Esophagus squamous epithelium (tissue), 5 donors: Measurements from ENCODE around the gene CDCP1. TPM values are rescaled to one million over a fixed set of nuclear protein-coding genes. Genes with fewer than 3 reads are reported as not detected.

Experiments used
- DNase-seq: peaks from one replicate; lab custom pipeline; 2025; lab: John Stamatoyannopoulos, UW
- H3K27ac ChIP-seq, 4 donors: fragments of 200-600 bp; sonication (generic); one replicate each; pipeline ENCODE4 v1.5.1; 2016 to 2019; ENCODE audit warnings: mild to moderate bottlenecking in 1 of 4
- H3K27me3 ChIP-seq, 4 donors: fragments of 200-600 bp; sonication (generic); 1 replicate in 3 of 4; 2 replicates in 1 of 4; pipeline versions ENCODE4 v1.5.1 to v1.6.0; 2017 to 2021; ENCODE audit warnings: antibody characterized with exemption in 1 of 4
- H3K36me3 ChIP-seq, 3 donors: fragments of 200-600 bp; sonication (generic); one replicate each; pipeline ENCODE4 v1.5.1; 2016 to 2019
- H3K4me1 ChIP-seq, 3 donors: fragments of 200-600 bp; sonication (generic); one replicate each; pipeline ENCODE4 v1.5.1; 2017 to 2019
- H3K4me3 ChIP-seq, 4 donors: fragments of 200-600 bp; sonication (generic); 1 replicate in 3 of 4; 2 replicates in 1 of 4; pipeline ENCODE4 v1.5.1; 2016 to 2019; ENCODE audit warnings: mild to moderate bottlenecking in 2 of 4, moderate library complexity in 1 of 4
- H3K9me3 ChIP-seq, 3 donors: fragments of 200-600 bp; sonication (generic); one replicate each; pipeline ENCODE4 v1.5.1; 2016 to 2019
- POLR2A ChIP-seq, 4 donors: fragments of 450-650 bp; IDR thresholded peaks; one replicate each; pipeline ENCODE4 v1.6.1; 2017; ENCODE audit warnings: antibody characterized with exemption in 4 of 4, mild to moderate bottlenecking in 4 of 4, moderate library complexity in 3 of 4
- WGBS, 2 donors: methylation state at CpG; one replicate each; pipeline ENCODE4 v1.1.5; 2018; 5-methylcytosine and 5-hydroxymethylcytosine counted together
- intact Hi-C: fragments of 100-400 bp; cut with DNase I; formaldehyde crosslinking; loops from one replicate; pipeline ENCODE4 v1.15.0; 2022
- total RNA-seq, 4 donors: library from RNA; depleted of rRNA; stranded (reverse); fragments of >200 nt; gene quantifications; one replicate each; pipeline ENCODE4 v1.1.0, GENCODE V29; 2016
- TF ChIP-seq, protein P1 (sequence below), 6 experiments: fragments of 450-650 bp in 4 of 6; fragments of 200-600 bp in 2 of 6; sonication (generic) in 2 of 6; IDR thresholded peaks; one replicate each; pipeline ENCODE4 v1.5.1; 2016 to 2019; ENCODE audit warnings: antibody characterized with exemption in 6 of 6, mild to moderate bottlenecking in 4 of 6, moderate library complexity in 4 of 6
- donor health status: DM: yes; HTN: yes; CAD: no.

The CDCP1 gene
- total RNA-seq, 4 donors from 2014 or later, result 35.7 to 95.4 (median 54.6) TPM

- WGBS, 2 donors, result 78% methylated on average over 7 to 8 of the region's 8 CpGs
- no peak overlapping the region for H3K27ac ChIP-seq
- no peaks in the 10 kb centered on the region for H3K9me3 ChIP-seq
These were observed 42.8 kb upstream of the CDCP1 start for GRCh38 chr3:45188719-45189659.

GRCh38 chr3:45187694-45188141, 41.5 kb upstream of the CDCP1 start:
- Histone ChIP-seq H3K27ac (no peak overlapping the region), H3K4me1 (peaks cover 8 to 20% (median 20%) of the 10 kb centered on the region in 3 donors), H3K36me3 (no peaks in the 10 kb centered on the region), H3K27me3 (no peaks in the 10 kb centered on the region), H3K9me3 (no peaks in the 10 kb centered on the region), H3K4me3 (no peak overlapping the region)
- intact Hi-C loops, result no loop called here
- no peak for TF ChIP-seq POLR2A (IDR thresholded peaks at IDR 0.05)
- TF ChIP-seq, protein P1, sequence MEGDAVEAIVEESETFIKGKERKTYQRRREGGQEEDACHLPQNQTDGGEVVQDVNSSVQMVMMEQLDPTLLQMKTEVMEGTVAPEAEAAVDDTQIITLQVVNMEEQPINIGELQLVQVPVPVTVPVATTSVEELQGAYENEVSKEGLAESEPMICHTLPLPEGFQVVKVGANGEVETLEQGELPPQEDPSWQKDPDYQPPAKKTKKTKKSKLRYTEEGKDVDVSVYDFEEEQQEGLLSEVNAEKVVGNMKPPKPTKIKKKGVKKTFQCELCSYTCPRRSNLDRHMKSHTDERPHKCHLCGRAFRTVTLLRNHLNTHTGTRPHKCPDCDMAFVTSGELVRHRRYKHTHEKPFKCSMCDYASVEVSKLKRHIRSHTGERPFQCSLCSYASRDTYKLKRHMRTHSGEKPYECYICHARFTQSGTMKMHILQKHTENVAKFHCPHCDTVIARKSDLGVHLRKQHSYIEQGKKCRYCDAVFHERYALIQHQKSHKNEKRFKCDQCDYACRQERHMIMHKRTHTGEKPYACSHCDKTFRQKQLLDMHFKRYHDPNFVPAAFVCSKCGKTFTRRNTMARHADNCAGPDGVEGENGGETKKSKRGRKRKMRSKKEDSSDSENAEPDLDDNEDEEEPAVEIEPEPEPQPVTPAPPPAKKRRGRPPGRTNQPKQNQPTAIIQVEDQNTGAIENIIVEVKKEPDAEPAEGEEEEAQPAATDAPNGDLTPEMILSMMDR (IDR thresholded peaks at IDR 0.05), result no peak
- 25 to 51% methylated on average over 2 of the region's 3 CpGs for WGBS, 2 donors
- DNase-seq, result no peak

More at GRCh38 chr3:45188719-45189659, 42.8 kb upstream of the CDCP1 start:
- TF ChIP-seq POLR2A (IDR thresholded peaks at IDR 0.05), result no peak
- TF ChIP-seq, protein P1 (IDR thresholded peaks at IDR 0.05), result no peak
- intact Hi-C loops, result no loop called here
- DNase-seq, result no peak
- H3K27me3 ChIP-seq, result no peaks in the 10 kb centered on the region
- H3K4me1 ChIP-seq, result peaks cover 0 to 11% (median 11%) of the 10 kb centered on the region in 3 donors
- H3K36me3 ChIP-seq, result no peaks in the 10 kb centered on the region
- H3K4me3 ChIP-seq, result no peak overlapping the region

DNA sequence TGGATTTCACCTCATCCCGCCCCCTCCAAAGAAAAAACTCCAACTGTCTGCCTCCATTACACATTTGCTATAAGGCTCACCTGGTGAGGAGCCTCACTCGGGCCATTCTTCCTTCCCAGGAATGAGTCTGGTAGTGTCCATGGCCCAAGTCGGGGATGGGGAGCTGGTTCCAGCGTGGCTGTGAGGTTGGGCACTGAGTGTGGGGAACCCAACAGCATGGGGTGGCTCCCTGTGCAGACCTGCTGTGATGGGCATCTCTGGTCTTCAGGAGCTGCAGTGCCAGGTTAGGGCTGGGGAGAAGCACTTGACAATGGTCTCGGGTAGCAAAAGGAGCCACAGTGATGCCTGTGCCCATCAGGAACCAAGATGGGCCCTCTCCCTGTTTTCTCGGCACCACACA, 40.7 kb upstream of the CDCP1 start:
- no peaks in the 10 kb centered on the region for H3K27me3 ChIP-seq
- no peaks in the 10 kb centered on the region for H3K36me3 ChIP-seq
- intact Hi-C loops, result no loop called here
- TF ChIP-seq, protein P1 (IDR thresholded peaks at IDR 0.05), result no peak
- no peak for TF ChIP-seq POLR2A (IDR thresholded peaks at IDR 0.05)
- H3K9me3 ChIP-seq, result no peaks in the 10 kb centered on the region
- H3K4me1 ChIP-seq, result peaks cover 15 to 28% (median 25%) of the 10 kb centered on the region in 3 donors
- H3K4me3 ChIP-seq, result no peak overlapping the region
- WGBS, 2 donors, result 89 to 95% methylated on average over 5 to 6 of the region's 6 CpGs
- no peak for DNase-seq
- H3K27ac ChIP-seq, result no peak overlapping the region

DNA sequence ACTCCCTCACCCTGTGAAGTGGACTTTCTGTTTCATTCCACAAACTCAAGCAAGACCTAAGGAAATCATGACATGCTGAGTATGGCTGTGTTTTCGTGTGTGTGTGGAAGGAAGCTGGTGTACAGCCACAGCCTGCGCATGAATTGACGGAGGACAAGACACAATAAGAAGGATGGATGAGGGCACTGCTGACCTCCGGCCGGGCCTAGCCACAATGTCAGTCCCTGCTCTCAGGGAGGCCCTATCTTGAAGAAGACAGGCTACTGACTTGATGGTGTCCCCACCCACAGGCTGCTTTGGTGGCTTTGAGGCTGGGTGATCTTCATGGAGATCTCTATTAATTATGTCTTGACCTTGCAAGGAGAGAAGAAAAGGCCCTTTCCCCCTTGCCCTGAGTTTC, 39.3 kb upstream of the CDCP1 start:
- no peak for TF ChIP-seq POLR2A (IDR thresholded peaks at IDR 0.05)
- TF ChIP-seq, protein P1 (IDR thresholded peaks at IDR 0.05), result no peak
- DNase-seq, result no peak
- no peak overlapping the region for H3K27ac ChIP-seq
- H3K36me3 ChIP-seq, result no peaks in the 10 kb centered on the region
- WGBS, 2 donors, result 80 to 88% methylated on average over 3 to 5 of the region's 5 CpGs
- H3K4me1 ChIP-seq, result peaks cover 17 to 42% (median 36%) of the 10 kb centered on the region in 3 donors
- H3K27me3 ChIP-seq, result no peaks in the 10 kb centered on the region
- no peak overlapping the region for H3K4me3 ChIP-seq
- intact Hi-C loops, result no loop called here
- H3K9me3 ChIP-seq, result no peaks in the 10 kb centered on the region

- TF ChIP-seq, protein P1 (IDR thresholded peaks at IDR 0.05), result no peak
- no peak for TF ChIP-seq POLR2A (IDR thresholded peaks at IDR 0.05)
- H3K27ac ChIP-seq, result no peak overlapping the region
- H3K27me3 ChIP-seq, result no peaks in the 10 kb centered on the region
- H3K4me3 ChIP-seq, result no peak overlapping the region
- no peak for DNase-seq
- 85 to 100% methylated on average over 2 of the region's 2 CpGs for WGBS, 2 donors
- intact Hi-C loops, result no loop called here
- peaks cover 17 to 46% (median 36%) of the 10 kb centered on the region in 3 donors for H3K4me1 ChIP-seq
- H3K36me3 ChIP-seq, result no peaks in the 10 kb centered on the region
- no peaks in the 10 kb centered on the region for H3K9me3 ChIP-seq
These were observed 38.9 kb upstream of the CDCP1 start for GRCh38 chr3:45185052-45185451.
